Duodenal mucosa (tissue), 2 donors: ENCODE measurements around the gene HPSE2.

Source experiments
- H3K27ac ChIP-seq: one replicate; pipeline ENCODE4 v1.7.0; 2013; ENCODE audit warnings: low read depth, low read length
- H3K27me3 ChIP-seq, 2 donors: one replicate each; pipeline ENCODE4 v1.7.0; 2013; ENCODE audit warnings: low read length in 2 of 2, control low read depth in 1 of 2; ENCODE audit not compliant: insufficient read depth in 2 of 2, control insufficient read depth in 1 of 2
- H3K36me3 ChIP-seq, 2 donors: one replicate each; pipeline ENCODE4 v1.7.0; 2013; ENCODE audit warnings: low read length in 2 of 2, control low read depth in 1 of 2; ENCODE audit not compliant: insufficient read depth in 2 of 2, control insufficient read depth in 1 of 2
- H3K4me1 ChIP-seq, 2 donors: one replicate each; pipeline ENCODE4 v1.7.0; 2013; ENCODE audit warnings: low read length in 2 of 2, control low read depth in 1 of 2; ENCODE audit not compliant: insufficient read depth in 2 of 2, control insufficient read depth in 1 of 2
- H3K4me3 ChIP-seq, 2 donors: one replicate each; pipeline ENCODE4 v1.7.0; 2013; ENCODE audit warnings: low read length in 2 of 2, low read depth in 1 of 2
- H3K9ac ChIP-seq, 2 donors: one replicate each; pipeline ENCODE4 v1.7.0; 2013; ENCODE audit warnings: low read length in 2 of 2, low read depth in 1 of 2
- H3K9me3 ChIP-seq, 2 donors: one replicate each; pipeline ENCODE4 v1.7.0; 2013; ENCODE audit warnings: low read length in 2 of 2, control low read depth in 1 of 2; ENCODE audit not compliant: control insufficient read depth in 1 of 2

HPSE2 gene

DNA sequence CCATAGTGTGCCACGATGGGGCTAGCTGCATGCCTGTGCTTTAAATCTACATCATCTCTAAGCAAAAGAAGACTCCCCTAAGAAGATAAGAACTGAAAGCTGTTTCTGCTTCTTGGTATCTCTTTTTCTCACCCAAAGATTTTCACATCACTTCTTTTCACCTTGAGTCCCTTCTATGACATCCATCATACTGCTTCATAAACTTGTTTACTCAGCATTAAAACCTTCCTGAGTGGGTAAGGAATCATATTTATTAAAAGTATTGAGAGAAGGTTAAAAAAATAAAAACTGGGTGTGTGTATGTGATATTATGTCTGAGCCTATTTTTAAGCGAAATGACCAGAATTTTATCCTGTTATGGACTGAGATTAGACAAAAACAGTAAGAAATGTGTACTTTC lies 150.3 kb downstream of the HPSE2 start:
- no peak overlapping the region for H3K27ac ChIP-seq
- no peaks in the 10 kb centered on the region for H3K27me3 ChIP-seq
- no peaks in the 10 kb centered on the region for H3K36me3 ChIP-seq
- H3K9me3 ChIP-seq: no peaks in the 10 kb centered on the region
- H3K9ac ChIP-seq: no peak overlapping the region
- H3K4me1 ChIP-seq: no peaks in the 10 kb centered on the region
- no peak overlapping the region for H3K4me3 ChIP-seq

- Histone ChIP-seq H3K9ac (no peak overlapping the region), H3K36me3 (no peaks in the 10 kb centered on the region), H3K27me3 (no peaks in the 10 kb centered on the region), H3K9me3 (no peaks in the 10 kb centered on the region), H3K4me3 (no peak overlapping the region), H3K27ac (no peak overlapping the region), H3K4me1 (no peaks in the 10 kb centered on the region)
These were observed 151.5 kb downstream of the HPSE2 start for GRCh38 chr10:99084161-99084560.

GRCh38 chr10:99080275-99080945 lies 155.2 kb downstream of the HPSE2 start:
- no peak overlapping the region for H3K9ac ChIP-seq
- H3K36me3 ChIP-seq: no peaks in the 10 kb centered on the region
- no peak overlapping the region for H3K4me3 ChIP-seq
- no peaks in the 10 kb centered on the region for H3K9me3 ChIP-seq
- H3K4me1 ChIP-seq: no peaks in the 10 kb centered on the region
- H3K27me3 ChIP-seq: no peaks in the 10 kb centered on the region
- H3K27ac ChIP-seq: no peak overlapping the region

GRCh38 chr10:99062591-99062990 lies 173.1 kb downstream of the HPSE2 start:
- H3K9me3 ChIP-seq: no peaks in the 10 kb centered on the region
- no peak overlapping the region for H3K9ac ChIP-seq
- H3K4me3 ChIP-seq: no peak overlapping the region
- H3K4me1 ChIP-seq: no peaks in the 10 kb centered on the region
- no peak overlapping the region for H3K27ac ChIP-seq
- no peaks in the 10 kb centered on the region for H3K27me3 ChIP-seq
- no peaks in the 10 kb centered on the region for H3K36me3 ChIP-seq

DNA sequence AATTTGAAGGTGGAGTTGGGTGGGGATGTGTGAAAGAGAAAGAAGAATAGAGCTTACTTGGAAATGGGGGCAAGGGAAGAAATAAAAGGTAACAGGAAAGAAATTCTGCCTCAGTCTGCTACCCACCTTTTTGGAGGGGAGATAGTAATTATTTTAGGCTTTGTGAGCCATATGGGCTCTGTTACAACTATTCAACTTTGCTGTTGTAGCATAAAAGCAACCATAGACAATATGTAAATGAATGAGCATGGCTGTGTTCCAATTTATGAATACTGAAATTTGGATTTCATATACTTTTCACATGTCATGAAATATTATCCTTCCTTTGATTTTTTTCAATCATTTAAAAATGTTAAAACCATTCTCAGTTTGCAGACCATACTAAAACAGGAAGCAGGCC lies 176.9 kb downstream of the HPSE2 start:
- no peaks in the 10 kb centered on the region for H3K4me1 ChIP-seq
- H3K9me3 ChIP-seq: no peaks in the 10 kb centered on the region
- H3K4me3 ChIP-seq: no peak overlapping the region
- no peak overlapping the region for H3K27ac ChIP-seq
- no peaks in the 10 kb centered on the region for H3K27me3 ChIP-seq
- H3K36me3 ChIP-seq: no peaks in the 10 kb centered on the region
- no peak overlapping the region for H3K9ac ChIP-seq

DNA sequence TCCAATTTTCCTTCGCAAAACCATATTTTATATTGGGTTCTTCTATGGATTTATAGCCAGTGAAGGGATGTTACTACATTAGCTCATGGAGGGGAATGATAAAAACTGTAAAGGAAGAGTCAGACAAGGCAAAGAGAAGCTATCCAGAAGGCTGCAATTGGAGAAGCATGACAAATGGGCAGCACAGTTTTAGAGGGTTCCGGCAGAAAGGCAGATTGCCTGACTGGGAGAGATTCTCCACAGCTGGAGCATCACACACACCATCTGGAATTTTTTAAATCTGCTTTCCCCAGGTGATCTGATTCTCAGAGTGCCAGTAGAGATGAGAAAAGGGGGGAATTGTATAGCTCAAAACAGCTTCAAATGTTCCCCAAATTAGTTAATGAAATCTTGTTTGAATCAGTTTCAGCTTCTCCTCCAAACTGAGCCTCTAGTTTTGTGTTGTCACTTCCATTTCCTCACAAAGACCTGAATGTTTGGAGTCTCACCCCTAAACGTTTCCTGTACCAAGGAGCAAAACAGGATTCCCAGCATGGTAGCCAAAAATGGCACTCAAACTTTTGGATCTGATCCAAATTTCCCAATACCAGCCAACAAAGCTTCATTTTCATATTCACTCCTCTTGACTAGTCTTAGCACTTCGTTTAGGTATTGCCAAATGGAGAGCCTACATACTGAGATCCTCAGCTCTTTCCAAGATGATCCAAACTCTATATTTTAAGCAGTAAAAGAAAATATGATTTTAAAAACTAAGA lies 177.5 kb downstream of the HPSE2 start:
- H3K4me1 ChIP-seq: no peaks in the 10 kb centered on the region
- H3K4me3 ChIP-seq: no peak overlapping the region
- H3K9ac ChIP-seq: no peak overlapping the region
- no peaks in the 10 kb centered on the region for H3K36me3 ChIP-seq
- no peak overlapping the region for H3K27ac ChIP-seq
- no peaks in the 10 kb centered on the region for H3K27me3 ChIP-seq
- no peaks in the 10 kb centered on the region for H3K9me3 ChIP-seq

- H3K9ac ChIP-seq: no peak overlapping the region
- H3K4me3 ChIP-seq: no peak overlapping the region
- no peak overlapping the region for H3K27ac ChIP-seq
- no peaks in the 10 kb centered on the region for H3K36me3 ChIP-seq
- no peaks in the 10 kb centered on the region for H3K27me3 ChIP-seq
- H3K4me1 ChIP-seq: no peaks in the 10 kb centered on the region
- peaks cover 5 to 20% of the 10 kb centered on the region in 2 donors for H3K9me3 ChIP-seq
These were observed 190.0 kb downstream of the HPSE2 start for GRCh38 chr10:99045671-99046070.

GRCh38 chr10:99042051-99042771 lies 193.4 kb downstream of the HPSE2 start:
- no peak overlapping the region for H3K27ac ChIP-seq
- peaks cover 5 to 20% of the 10 kb centered on the region in 2 donors for H3K9me3 ChIP-seq
- H3K36me3 ChIP-seq: no peaks in the 10 kb centered on the region
- no peak overlapping the region for H3K9ac ChIP-seq
- H3K4me1 ChIP-seq: no peaks in the 10 kb centered on the region
- no peak overlapping the region for H3K4me3 ChIP-seq
- no peaks in the 10 kb centered on the region for H3K27me3 ChIP-seq

GRCh38 chr10:99041468-99041867 lies 194.2 kb downstream of the HPSE2 start:
- Histone ChIP-seq H3K4me1 (no peaks in the 10 kb centered on the region), H3K9me3 (peaks cover 5 to 20% of the 10 kb centered on the region in 2 donors), H3K27me3 (no peaks in the 10 kb centered on the region), H3K36me3 (no peaks in the 10 kb centered on the region), H3K27ac (no peak overlapping the region), H3K4me3 (no peak overlapping the region), H3K9ac (no peak overlapping the region)

GRCh38 chr10:99013885-99014284 lies 221.8 kb downstream of the HPSE2 start:
- Histone ChIP-seq H3K27ac (no peak overlapping the region), H3K36me3 (no peaks in the 10 kb centered on the region), H3K9me3 (no peaks in the 10 kb centered on the region), H3K27me3 (no peaks in the 10 kb centered on the region), H3K4me1 (no peaks in the 10 kb centered on the region), H3K9ac (no peak overlapping the region), H3K4me3 (no peak overlapping the region)
